Central memory CD8-positive, alpha-beta T cell (primary cell): Measurements from ENCODE around the gene ALOX5.
"Not testable (repeated sequence)": the region's sequence is repeated elsewhere in the genome, so short reads cannot be mapped to it uniquely, and the experiment has no call there.

ENCODE experiments used
- ATAC-seq: fragments of 150-1000 bp; cut with Tn5 transposase; replicated peaks from 2 replicates; pipeline ENCODE4 v1.10.0; 2022; ENCODE audit warnings: mild to moderate bottlenecking, moderate FRiP score, moderate number of reproducible peaks; ENCODE audit not compliant: poor library complexity, severe bottlenecking; ENCODE audit errors: extremely low read depth
- DNase-seq, 2 donors: peaks; one replicate each; pipeline ENCODE4 v3.0.0; 2021; ENCODE audit warnings: low spot score in 2 of 2
- H3K27ac Mint-ChIP-seq: one replicate; pipeline ENCODE4 v1.8.0; 2022; ENCODE audit warnings: low read depth, mild to moderate bottlenecking, moderate library complexity, mixed read lengths
- H3K27me3 Mint-ChIP-seq: one replicate; pipeline ENCODE4 v1.8.0; 2022; ENCODE audit warnings: mixed read lengths
- H3K36me3 Mint-ChIP-seq: one replicate; pipeline ENCODE4 v1.8.0; 2022; ENCODE audit warnings: mild to moderate bottlenecking, moderate library complexity, mixed read lengths; ENCODE audit not compliant: insufficient read depth
- H3K4me1 Mint-ChIP-seq: one replicate; pipeline ENCODE4 v1.8.0; 2022; ENCODE audit warnings: mixed read lengths
- H3K4me3 Mint-ChIP-seq: one replicate; pipeline ENCODE4 v1.8.0; 2022; ENCODE audit warnings: mild to moderate bottlenecking, moderate library complexity, mixed read lengths
- H3K9me3 Mint-ChIP-seq: one replicate; pipeline ENCODE4 v1.8.0; 2022; ENCODE audit warnings: mixed read lengths

ALOX5 gene

GRCh38 chr10:45399113-45399512 lies 25.1 kb downstream of the ALOX5 start:
- no peak overlapping the region for H3K27ac Mint-ChIP-seq
- DNase-seq (no peak), ATAC-seq (no peak)
- H3K36me3 Mint-ChIP-seq, result peaks cover 7% of the 10 kb centered on the region
- peaks cover 61% of the 10 kb centered on the region for H3K27me3 Mint-ChIP-seq
- no peaks in the 10 kb centered on the region for H3K4me1 Mint-ChIP-seq
- H3K9me3 Mint-ChIP-seq, result peaks cover 5% of the 10 kb centered on the region
- H3K4me3 Mint-ChIP-seq, result no peak overlapping the region

- ATAC-seq (no peak), DNase-seq (no peak)
- Mint-ChIP-seq H3K27me3 (peaks cover 45% of the 10 kb centered on the region), H3K4me1 (no peaks in the 10 kb centered on the region), H3K36me3 (peaks cover 2% of the 10 kb centered on the region), H3K27ac (no peak overlapping the region), H3K9me3 (no peaks in the 10 kb centered on the region), H3K4me3 (no peak overlapping the region)
Observed at GRCh38 chr10:45403151-45403550, 29.1 kb downstream of the ALOX5 start.

DNA sequence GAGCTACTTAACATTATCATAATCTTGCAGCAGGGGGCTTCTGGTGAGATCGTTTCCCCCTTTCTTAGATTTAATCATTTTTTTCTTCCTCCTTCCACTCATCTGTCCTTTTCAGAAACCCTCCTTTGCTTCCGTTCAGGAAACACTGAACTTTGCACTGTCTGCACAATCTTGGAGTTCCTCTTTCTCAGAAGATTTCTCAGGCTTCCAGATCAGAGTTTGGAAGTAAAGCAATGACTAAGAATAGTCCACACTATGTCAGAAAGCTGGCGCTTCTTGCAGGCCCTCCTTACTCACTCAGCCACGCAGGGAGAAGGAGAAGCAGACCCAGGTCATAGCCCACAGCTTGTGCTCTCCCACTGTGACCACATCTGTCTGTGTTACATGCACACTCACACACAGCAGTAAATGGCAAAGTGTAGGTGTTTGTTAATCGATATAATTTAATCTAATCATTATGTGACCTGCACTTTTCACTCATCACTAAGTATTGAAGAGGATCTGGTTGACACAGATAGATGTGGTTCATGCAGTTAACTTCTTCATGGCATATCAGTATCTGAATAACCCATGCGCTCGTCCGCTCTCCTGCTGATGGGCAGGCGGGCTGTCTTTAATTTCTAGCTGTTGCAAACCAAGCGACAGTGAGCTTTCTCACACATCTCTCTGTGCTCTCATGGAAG lies 30.2 kb downstream of the ALOX5 start:
- H3K4me1 Mint-ChIP-seq, result no peaks in the 10 kb centered on the region
- DNase-seq (no peak), ATAC-seq (no peak)
- no peak overlapping the region for H3K4me3 Mint-ChIP-seq
- no peak overlapping the region for H3K27ac Mint-ChIP-seq
- no peaks in the 10 kb centered on the region for H3K9me3 Mint-ChIP-seq
- peaks cover 45% of the 10 kb centered on the region for H3K27me3 Mint-ChIP-seq
- H3K36me3 Mint-ChIP-seq, result peaks cover 2% of the 10 kb centered on the region

GRCh38 chr10:45404770-45405120 lies 30.7 kb downstream of the ALOX5 start:
- H3K9me3 Mint-ChIP-seq, result no peaks in the 10 kb centered on the region
- DNase-seq, result no peak
- H3K27me3 Mint-ChIP-seq, result peaks cover 45% of the 10 kb centered on the region
- no peak overlapping the region for H3K4me3 Mint-ChIP-seq
- no peaks in the 10 kb centered on the region for H3K4me1 Mint-ChIP-seq
- ATAC-seq, result no peak
- H3K36me3 Mint-ChIP-seq, result peaks cover 2% of the 10 kb centered on the region
- H3K27ac Mint-ChIP-seq, result no peak overlapping the region

- Mint-ChIP-seq H3K27ac (no peak overlapping the region), H3K4me1 (no peaks in the 10 kb centered on the region), H3K9me3 (no peaks in the 10 kb centered on the region), H3K36me3 (no peaks in the 10 kb centered on the region), H3K27me3 (peaks cover 44% of the 10 kb centered on the region), H3K4me3 (no peak overlapping the region)
- ATAC-seq, result no peak
- no peak for DNase-seq
Observed at GRCh38 chr10:45407542-45407941, 33.5 kb downstream of the ALOX5 start.

DNA sequence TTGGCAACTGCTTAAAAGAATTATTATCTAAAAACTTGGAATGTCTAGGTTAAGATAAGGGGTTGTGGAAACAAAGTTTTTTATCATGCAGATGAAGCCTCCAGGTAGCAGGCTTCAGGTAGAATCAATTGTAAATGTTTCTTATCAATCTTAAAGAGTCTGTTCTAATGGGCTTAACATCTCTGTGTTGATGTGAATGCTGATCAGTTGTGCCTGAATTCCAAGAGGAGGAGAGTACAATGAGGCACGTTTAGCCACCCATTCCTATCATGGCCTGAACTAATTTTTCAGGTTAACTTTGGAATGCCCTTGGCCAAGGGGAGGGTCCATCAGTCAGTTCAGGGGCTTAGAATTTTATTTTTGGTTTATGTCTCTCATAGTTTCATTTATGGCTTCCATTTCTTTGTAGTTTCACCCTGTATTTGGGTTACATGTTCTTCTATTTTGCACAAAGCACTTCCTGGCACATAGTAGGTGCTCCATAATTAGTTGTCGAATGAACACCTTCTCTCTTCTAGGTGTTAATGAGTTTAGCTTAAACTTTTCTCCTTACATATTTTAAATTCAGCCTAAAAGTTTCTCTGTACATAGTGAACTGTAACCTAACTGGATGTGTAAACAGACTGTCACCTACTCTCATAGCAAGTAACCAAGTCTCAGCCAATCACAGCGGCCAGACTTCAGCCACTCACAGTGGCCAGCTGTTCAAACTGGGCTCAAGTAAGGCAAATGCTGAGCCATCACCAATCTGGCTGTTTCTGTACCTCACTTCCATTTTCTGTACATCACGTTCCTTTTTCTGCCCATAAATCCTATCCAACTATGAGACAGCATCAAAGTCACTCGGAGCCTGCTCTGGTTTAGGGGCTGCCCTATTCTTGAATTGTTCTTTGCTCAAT lies 34.7 kb downstream of the ALOX5 start:
- DNase-seq (no peak), ATAC-seq (no peak)
- no peaks in the 10 kb centered on the region for H3K4me1 Mint-ChIP-seq
- no peaks in the 10 kb centered on the region for H3K36me3 Mint-ChIP-seq
- no peak overlapping the region for H3K27ac Mint-ChIP-seq
- peaks cover 35% of the 10 kb centered on the region for H3K27me3 Mint-ChIP-seq
- no peaks in the 10 kb centered on the region for H3K9me3 Mint-ChIP-seq
- H3K4me3 Mint-ChIP-seq, result no peak overlapping the region

DNA sequence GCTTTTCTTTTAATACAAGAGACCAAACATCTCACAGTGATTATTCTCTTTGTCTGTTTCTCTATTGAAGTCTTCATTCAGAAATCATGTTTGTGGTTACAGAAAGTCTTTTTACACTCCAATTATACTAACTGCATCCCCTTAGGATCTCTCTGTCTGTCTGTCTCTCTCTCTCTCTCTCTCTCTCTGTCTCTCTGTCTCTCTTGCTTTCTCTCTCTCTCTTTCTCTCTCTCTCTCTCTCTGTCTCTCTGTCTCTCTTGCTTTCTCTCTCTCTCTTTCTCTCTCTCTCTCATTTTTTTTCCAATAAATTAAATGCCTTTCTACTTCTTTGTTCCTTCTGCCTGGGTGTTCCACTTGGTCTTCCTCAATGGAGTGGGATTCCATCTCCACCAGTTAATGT lies 35.3 kb downstream of the ALOX5 start:
- not testable (repeated sequence) for DNase-seq, H3K36me3 Mint-ChIP-seq, H3K4me3 Mint-ChIP-seq, H3K27ac Mint-ChIP-seq, ATAC-seq, H3K4me1 Mint-ChIP-seq, H3K9me3 Mint-ChIP-seq
- H3K27me3 Mint-ChIP-seq, result peaks cover 35% of the 10 kb centered on the region

DNA sequence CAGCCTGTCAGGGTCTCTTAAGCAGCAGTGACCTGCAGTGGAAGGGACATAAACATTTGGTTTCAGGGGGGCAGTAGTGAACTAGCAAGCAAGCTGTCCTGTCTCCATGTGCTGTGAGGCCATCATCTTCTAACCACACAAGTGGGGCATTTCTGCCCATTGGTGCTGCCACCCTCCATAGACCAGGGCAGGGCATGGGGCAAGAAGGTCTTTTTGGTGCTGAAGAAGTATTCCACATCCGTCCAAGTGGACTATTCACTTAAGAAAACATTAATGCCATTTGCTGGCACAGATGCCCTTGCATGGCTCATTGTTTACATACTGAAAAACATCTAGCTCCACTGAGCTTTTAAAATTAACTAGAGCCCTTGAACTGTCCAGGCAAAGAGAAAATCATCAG lies 35.8 kb downstream of the ALOX5 start:
- no peak for ATAC-seq
- H3K27ac Mint-ChIP-seq, result no peak overlapping the region
- no peaks in the 10 kb centered on the region for H3K4me1 Mint-ChIP-seq
- H3K9me3 Mint-ChIP-seq, result no peaks in the 10 kb centered on the region
- H3K4me3 Mint-ChIP-seq, result no peak overlapping the region
- peaks cover 35% of the 10 kb centered on the region for H3K27me3 Mint-ChIP-seq
- H3K36me3 Mint-ChIP-seq, result no peaks in the 10 kb centered on the region
- no peak for DNase-seq

DNA sequence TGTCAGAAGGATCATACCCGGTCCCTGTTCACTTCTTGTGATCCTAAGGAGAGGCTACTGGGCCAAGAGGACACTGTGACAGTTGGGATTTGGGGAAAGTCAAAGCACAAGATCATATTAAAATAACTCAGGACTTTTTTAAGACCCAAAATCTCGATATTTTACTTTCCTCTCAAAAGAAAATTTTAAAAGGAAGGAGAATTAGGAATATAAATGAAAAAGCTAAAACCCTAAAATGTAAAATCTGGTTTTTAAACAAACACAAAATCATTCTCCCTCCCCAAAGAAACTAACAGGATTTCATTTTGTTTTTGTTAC lies 36.4 kb downstream of the ALOX5 start:
- DNase-seq, result no peak
- H3K9me3 Mint-ChIP-seq, result no peaks in the 10 kb centered on the region
- ATAC-seq, result no peak
- no peaks in the 10 kb centered on the region for H3K4me1 Mint-ChIP-seq
- no peaks in the 10 kb centered on the region for H3K36me3 Mint-ChIP-seq
- H3K27ac Mint-ChIP-seq, result no peak overlapping the region
- no peak overlapping the region for H3K4me3 Mint-ChIP-seq
- H3K27me3 Mint-ChIP-seq, result peaks cover 35% of the 10 kb centered on the region

GRCh38 chr10:45410807-45411606 lies 37.0 kb downstream of the ALOX5 start:
- Mint-ChIP-seq H3K9me3 (no peaks in the 10 kb centered on the region), H3K27me3 (peaks cover 35% of the 10 kb centered on the region), H3K4me3 (no peak overlapping the region), H3K27ac (no peak overlapping the region), H3K36me3 (no peaks in the 10 kb centered on the region), H3K4me1 (no peaks in the 10 kb centered on the region)
- no peak for ATAC-seq
- no peak for DNase-seq

- DNase-seq (no peak), ATAC-seq (no peak)
- no peak overlapping the region for H3K27ac Mint-ChIP-seq
- H3K36me3 Mint-ChIP-seq, result no peaks in the 10 kb centered on the region
- no peaks in the 10 kb centered on the region for H3K9me3 Mint-ChIP-seq
- H3K4me3 Mint-ChIP-seq, result no peak overlapping the region
- no peaks in the 10 kb centered on the region for H3K4me1 Mint-ChIP-seq
- H3K27me3 Mint-ChIP-seq, result peaks cover 35% of the 10 kb centered on the region
Observed at GRCh38 chr10:45411607-45411940, 37.6 kb downstream of the ALOX5 start.

GRCh38 chr10:45415062-45415461 lies 41.0 kb downstream of the ALOX5 start:
- H3K36me3 Mint-ChIP-seq, H3K27ac Mint-ChIP-seq, H3K9me3 Mint-ChIP-seq, ATAC-seq, H3K4me3 Mint-ChIP-seq, DNase-seq: not testable (repeated sequence)
- Mint-ChIP-seq H3K27me3 (peaks cover 20% of the 10 kb centered on the region), H3K4me1 (peaks cover 17% of the 10 kb centered on the region)

DNA sequence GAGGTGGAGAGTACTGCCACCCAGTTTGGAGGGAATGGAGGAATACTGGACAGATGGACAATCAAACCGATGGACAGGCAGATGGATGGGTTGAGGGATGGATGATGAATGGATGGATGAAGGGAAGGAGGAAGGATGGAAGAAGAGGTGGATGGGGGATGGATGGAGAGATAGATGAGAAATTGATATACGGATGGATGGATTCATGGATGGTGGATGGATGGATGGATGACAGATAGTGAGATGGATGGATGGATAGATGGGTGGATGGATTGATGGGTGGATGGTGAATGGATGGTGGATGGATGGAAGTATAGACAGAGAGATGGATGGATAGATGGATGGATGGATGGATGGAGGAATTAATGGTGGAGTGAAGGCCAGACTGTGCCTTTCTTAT lies 42.6 kb downstream of the ALOX5 start:
- peaks cover 12% of the 10 kb centered on the region for H3K27me3 Mint-ChIP-seq
- no peak overlapping the region for H3K27ac Mint-ChIP-seq
- H3K4me3 Mint-ChIP-seq, result no peak overlapping the region
- no peak for ATAC-seq
- H3K9me3 Mint-ChIP-seq, result no peaks in the 10 kb centered on the region
- no peak for DNase-seq
- peaks cover 3% of the 10 kb centered on the region for H3K36me3 Mint-ChIP-seq
- peaks cover 23% of the 10 kb centered on the region for H3K4me1 Mint-ChIP-seq
